Subcutaneous abdominal adipose tissue (tissue), 5 donors: ENCODE data around the gene PKNOX1.
"Not testable (repeated sequence)": the region's sequence is repeated elsewhere in the genome, so short reads cannot be mapped to it uniquely, and the experiment has no call there.

ENCODE experiments used
- H3K27ac ChIP-seq: one replicate; pipeline ENCODE4 v1.7.0; 2013; ENCODE audit warnings: low read depth, mild to moderate bottlenecking, inconsistent platforms, low read length, moderate library complexity
- H3K27me3 ChIP-seq, 5 donors: one replicate each; pipeline ENCODE4 v1.7.0; 2013; ENCODE audit warnings: low read length in 5 of 5, inconsistent platforms in 1 of 5; ENCODE audit not compliant: control insufficient read depth in 5 of 5, insufficient read depth in 4 of 5
- H3K36me3 ChIP-seq, 5 donors: one replicate each; pipeline ENCODE4 v1.7.0; 2013; ENCODE audit warnings: low read length in 5 of 5; ENCODE audit not compliant: control insufficient read depth in 5 of 5, insufficient read depth in 5 of 5
- H3K4me1 ChIP-seq, 5 donors: one replicate each; pipeline ENCODE4 v1.7.0; 2013; ENCODE audit warnings: low read length in 5 of 5, mild to moderate bottlenecking in 3 of 5, moderate library complexity in 1 of 5; ENCODE audit not compliant: control insufficient read depth in 5 of 5, insufficient read depth in 5 of 5
- H3K4me3 ChIP-seq, 5 donors: one replicate each; pipeline ENCODE4 v1.7.0; 2013; ENCODE audit warnings: low read length in 5 of 5, low read depth in 1 of 5
- H3K9ac ChIP-seq, 5 donors: one replicate each; pipeline ENCODE4 v1.7.0; 2013; ENCODE audit warnings: low read length in 5 of 5, mild to moderate bottlenecking in 4 of 5, moderate library complexity in 3 of 5
- H3K9me3 ChIP-seq, 5 donors: one replicate each; pipeline ENCODE4 v1.7.0; 2013; ENCODE audit warnings: low read length in 5 of 5; ENCODE audit not compliant: control insufficient read depth in 5 of 5
- donor health status: healthy.
- donor health status: healthy.
- donor health status: healthy.
- donor health status: healthy.
- donor health status: healthy.

The PKNOX1 gene

GRCh38 chr21:42986125-42986783, 11.9 kb downstream of the PKNOX1 start:
- Histone ChIP-seq H3K36me3 (no peaks in the 10 kb centered on the region), H3K9me3 (no peaks in the 10 kb centered on the region), H3K4me3 (no peak overlapping the region), H3K27ac (no peak overlapping the region), H3K9ac (no peak overlapping the region), H3K4me1 (peaks cover 0 to 7% (median under 1%) of the 10 kb centered on the region in 5 donors), H3K27me3 (no peaks in the 10 kb centered on the region)

GRCh38 chr21:42988236-42988965, 14.0 kb downstream of the PKNOX1 start:
- H3K9ac ChIP-seq, result no peak overlapping the region
- peaks cover 0 to 7% (median 2%) of the 10 kb centered on the region in 5 donors for H3K36me3 ChIP-seq
- H3K4me1 ChIP-seq, result peaks cover 0 to 10% (median 5%) of the 10 kb centered on the region in 5 donors
- no peaks in the 10 kb centered on the region for H3K27me3 ChIP-seq
- no peaks in the 10 kb centered on the region for H3K9me3 ChIP-seq
- no peak overlapping the region for H3K27ac ChIP-seq
- H3K4me3 ChIP-seq, result no peak overlapping the region

GRCh38 chr21:42989370-42989769, 15.0 kb downstream of the PKNOX1 start:
- not testable (repeated sequence) for H3K9me3 ChIP-seq, H3K4me3 ChIP-seq, H3K9ac ChIP-seq, H3K27ac ChIP-seq, H3K27me3 ChIP-seq, H3K36me3 ChIP-seq
- peaks cover 0 to 10% (median 5%) of the 10 kb centered on the region in 5 donors for H3K4me1 ChIP-seq

GRCh38 chr21:42989816-42990650, 15.7 kb downstream of the PKNOX1 start:
- H3K36me3 ChIP-seq, result peaks cover 0 to 7% (median 2%) of the 10 kb centered on the region in 5 donors
- no peak overlapping the region for H3K4me3 ChIP-seq
- no peaks in the 10 kb centered on the region for H3K27me3 ChIP-seq
- H3K9ac ChIP-seq, result peak overlapping the region in 1 of 5 donors; percentile 7
- no peak overlapping the region for H3K27ac ChIP-seq
- H3K4me1 ChIP-seq, result peaks cover 0 to 10% (median 5%) of the 10 kb centered on the region in 5 donors
- H3K9me3 ChIP-seq, result no peaks in the 10 kb centered on the region

- Histone ChIP-seq H3K4me3 (no peak overlapping the region), H3K9me3 (no peaks in the 10 kb centered on the region), H3K27me3 (no peaks in the 10 kb centered on the region), H3K27ac (no peak overlapping the region), H3K4me1 (peaks cover 0 to 10% (median 5%) of the 10 kb centered on the region in 5 donors), H3K9ac (no peak overlapping the region), H3K36me3 (peaks cover 0 to 7% (median 2%) of the 10 kb centered on the region in 5 donors)
These were observed 17.8 kb downstream of the PKNOX1 start for GRCh38 chr21:42991992-42992740.

- no peak overlapping the region for H3K4me3 ChIP-seq
- peaks cover 0 to 10% (median 5%) of the 10 kb centered on the region in 5 donors for H3K4me1 ChIP-seq
- peaks cover 0 to 7% (median 2%) of the 10 kb centered on the region in 5 donors for H3K36me3 ChIP-seq
- H3K27ac ChIP-seq, result no peak overlapping the region
- no peaks in the 10 kb centered on the region for H3K9me3 ChIP-seq
- H3K9ac ChIP-seq, result no peak overlapping the region
- no peaks in the 10 kb centered on the region for H3K27me3 ChIP-seq
These were observed 18.8 kb downstream of the PKNOX1 start for GRCh38 chr21:42993051-42993712.

- peaks cover 0 to 14% (median 9%) of the 10 kb centered on the region in 5 donors for H3K4me1 ChIP-seq
- H3K4me3 ChIP-seq, result no peak overlapping the region
- H3K9me3 ChIP-seq, result peaks cover 0 to 4% (median 0%) of the 10 kb centered on the region in 5 donors
- H3K27me3 ChIP-seq, result no peaks in the 10 kb centered on the region
- H3K36me3 ChIP-seq, result peaks cover 0 to 7% (median under 1%) of the 10 kb centered on the region in 5 donors
- no peak overlapping the region for H3K27ac ChIP-seq
- no peak overlapping the region for H3K9ac ChIP-seq
These were observed 22.7 kb downstream of the PKNOX1 start for GRCh38 chr21:42997053-42997452.

- not testable (repeated sequence) for H3K36me3 ChIP-seq, H3K4me1 ChIP-seq, H3K4me3 ChIP-seq, H3K9me3 ChIP-seq, H3K9ac ChIP-seq, H3K27ac ChIP-seq, H3K27me3 ChIP-seq
These were observed 23.6 kb downstream of the PKNOX1 start for GRCh38 chr21:42997983-42998382.

- not testable (repeated sequence) for H3K9ac ChIP-seq, H3K36me3 ChIP-seq, H3K27ac ChIP-seq, H3K9me3 ChIP-seq, H3K4me3 ChIP-seq, H3K27me3 ChIP-seq, H3K4me1 ChIP-seq
These were observed 24.8 kb downstream of the PKNOX1 start for GRCh38 chr21:42999152-42999551.
